Thyroid gland (tissue), 4 donors: ENCODE results near the gene N4BP2.

ENCODE experiments used
- POLR2A ChIP-seq, 2 donors: fragments of 450-650 bp; IDR thresholded peaks; one replicate each; pipeline ENCODE4 v1.6.1; 2017; ENCODE audit warnings: antibody characterized with exemption in 2 of 2, mild to moderate bottlenecking in 2 of 2, moderate library complexity in 1 of 2
- TF ChIP-seq, protein P1 (sequence below), 6 experiments: fragments of 200-600 bp in 3 of 6; fragments of 450-650 bp in 3 of 6; sonication (generic) in 3 of 6; IDR thresholded peaks; one replicate each; pipeline ENCODE4 v1.5.1; 2016 to 2019; ENCODE audit warnings: antibody characterized with exemption in 6 of 6, mild to moderate bottlenecking in 2 of 6, inconsistent platforms in 1 of 6, moderate library complexity in 1 of 6

DNA sequence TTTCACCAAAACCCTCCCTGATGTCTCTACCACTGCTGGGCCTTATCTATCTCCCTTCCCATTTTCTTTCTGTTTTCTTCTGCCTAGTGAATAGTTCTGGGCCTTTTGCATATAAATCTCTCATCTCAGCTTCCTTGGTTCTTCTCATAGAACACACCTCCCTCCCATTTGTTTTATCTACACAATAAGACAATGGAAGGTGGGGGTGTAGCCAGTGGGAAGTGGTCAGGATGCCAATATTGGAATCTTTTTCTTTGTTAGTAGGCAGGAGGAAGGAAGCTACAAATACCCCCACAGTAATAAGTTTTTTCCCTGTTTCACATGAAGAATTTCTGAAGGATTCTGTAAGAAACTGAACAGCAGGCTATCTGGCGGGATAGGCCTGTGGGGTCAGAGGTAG lies 109.3 kb downstream of the N4BP2 start:
- TF ChIP-seq, protein P1, sequence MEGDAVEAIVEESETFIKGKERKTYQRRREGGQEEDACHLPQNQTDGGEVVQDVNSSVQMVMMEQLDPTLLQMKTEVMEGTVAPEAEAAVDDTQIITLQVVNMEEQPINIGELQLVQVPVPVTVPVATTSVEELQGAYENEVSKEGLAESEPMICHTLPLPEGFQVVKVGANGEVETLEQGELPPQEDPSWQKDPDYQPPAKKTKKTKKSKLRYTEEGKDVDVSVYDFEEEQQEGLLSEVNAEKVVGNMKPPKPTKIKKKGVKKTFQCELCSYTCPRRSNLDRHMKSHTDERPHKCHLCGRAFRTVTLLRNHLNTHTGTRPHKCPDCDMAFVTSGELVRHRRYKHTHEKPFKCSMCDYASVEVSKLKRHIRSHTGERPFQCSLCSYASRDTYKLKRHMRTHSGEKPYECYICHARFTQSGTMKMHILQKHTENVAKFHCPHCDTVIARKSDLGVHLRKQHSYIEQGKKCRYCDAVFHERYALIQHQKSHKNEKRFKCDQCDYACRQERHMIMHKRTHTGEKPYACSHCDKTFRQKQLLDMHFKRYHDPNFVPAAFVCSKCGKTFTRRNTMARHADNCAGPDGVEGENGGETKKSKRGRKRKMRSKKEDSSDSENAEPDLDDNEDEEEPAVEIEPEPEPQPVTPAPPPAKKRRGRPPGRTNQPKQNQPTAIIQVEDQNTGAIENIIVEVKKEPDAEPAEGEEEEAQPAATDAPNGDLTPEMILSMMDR (IDR thresholded peaks at IDR 0.05) = no peak
- TF ChIP-seq POLR2A (IDR thresholded peaks at IDR 0.05) = no peak
